ENCODE data around the gene GPR3. TPM values are rescaled to one million over a fixed set of nuclear protein-coding genes. Genes with fewer than 3 reads are reported as not detected.

The GPR3 gene
- total and polyA plus RNA-seq, 4 donors, result under 0.01 to 0.30 TPM; not detected in 2

DNA sequence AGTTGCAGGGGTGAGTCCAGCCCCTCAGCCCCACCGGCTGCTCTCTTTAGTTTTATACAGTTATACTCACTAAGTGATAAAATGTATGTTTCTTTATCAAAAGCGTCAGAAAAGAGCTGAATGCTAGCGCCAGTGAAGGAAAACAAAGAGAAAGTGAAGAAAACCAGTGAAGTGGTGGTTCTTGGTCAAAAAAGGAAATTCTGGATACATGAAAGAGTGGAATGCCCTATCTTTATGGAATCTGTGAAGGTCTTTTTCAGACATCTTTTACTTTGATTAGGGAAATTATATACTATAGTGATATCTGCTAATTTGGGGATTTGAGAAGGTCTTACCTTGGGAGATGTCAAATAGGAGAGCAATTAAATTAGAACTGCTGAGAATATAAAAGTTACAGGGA is 41.3 kb downstream of the GPR3 start:
- Histone ChIP-seq H3K9me3 (ENCODE audit: control insufficient read depth in 4 of 4, low read length in 3 of 4) (no peaks in the 10 kb centered on the region), H3K4me3 (ENCODE audit: low read depth in 1 of 3, low read length in 3 of 3) (no peak overlapping the region), H3K9ac (ENCODE audit: low read depth in 1 of 2, low read length in 2 of 2) (no peak overlapping the region), H3K27ac (ENCODE audit: low read depth in 1 of 2, low read length in 2 of 2) (no peak overlapping the region), H3K4me1 (ENCODE audit: control insufficient read depth in 4 of 4, insufficient read depth in 4 of 4, low read length in 3 of 4) (peaks cover 3 to 19% (median 8%) of the 10 kb centered on the region in 4 donors), H3K36me3 (ENCODE audit: control insufficient read depth in 4 of 4, insufficient read depth in 3 of 4, low read depth in 1 of 4, low read length in 3 of 4) (peaks cover 0 to under 1% (median 0%) of the 10 kb centered on the region in 4 donors), H3K27me3 (ENCODE audit: control insufficient read depth in 4 of 4, insufficient read depth in 4 of 4, low read length in 3 of 4) (no peaks in the 10 kb centered on the region)
- DNase-seq (ENCODE audit: low spot score), result no peak
- WGBS, result 94% methylated on average over 3 of the region's 3 CpGs
- no peak for TF ChIP-seq GABPA (IDR thresholded peaks at IDR 0.05 in 1 of 2, conservative IDR thresholded peaks at IDR 0.05 in 1 of 2)
- TF ChIP-seq, protein P1, sequence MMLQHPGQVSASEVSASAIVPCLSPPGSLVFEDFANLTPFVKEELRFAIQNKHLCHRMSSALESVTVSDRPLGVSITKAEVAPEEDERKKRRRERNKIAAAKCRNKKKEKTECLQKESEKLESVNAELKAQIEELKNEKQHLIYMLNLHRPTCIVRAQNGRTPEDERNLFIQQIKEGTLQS (IDR thresholded peaks at IDR 0.05), result no peak
- TF ChIP-seq RAD21 (IDR thresholded peaks at IDR 0.05), result no peak
- TF ChIP-seq YY1 (IDR thresholded peaks at IDR 0.05), result no peak
- TF ChIP-seq, protein P2, sequence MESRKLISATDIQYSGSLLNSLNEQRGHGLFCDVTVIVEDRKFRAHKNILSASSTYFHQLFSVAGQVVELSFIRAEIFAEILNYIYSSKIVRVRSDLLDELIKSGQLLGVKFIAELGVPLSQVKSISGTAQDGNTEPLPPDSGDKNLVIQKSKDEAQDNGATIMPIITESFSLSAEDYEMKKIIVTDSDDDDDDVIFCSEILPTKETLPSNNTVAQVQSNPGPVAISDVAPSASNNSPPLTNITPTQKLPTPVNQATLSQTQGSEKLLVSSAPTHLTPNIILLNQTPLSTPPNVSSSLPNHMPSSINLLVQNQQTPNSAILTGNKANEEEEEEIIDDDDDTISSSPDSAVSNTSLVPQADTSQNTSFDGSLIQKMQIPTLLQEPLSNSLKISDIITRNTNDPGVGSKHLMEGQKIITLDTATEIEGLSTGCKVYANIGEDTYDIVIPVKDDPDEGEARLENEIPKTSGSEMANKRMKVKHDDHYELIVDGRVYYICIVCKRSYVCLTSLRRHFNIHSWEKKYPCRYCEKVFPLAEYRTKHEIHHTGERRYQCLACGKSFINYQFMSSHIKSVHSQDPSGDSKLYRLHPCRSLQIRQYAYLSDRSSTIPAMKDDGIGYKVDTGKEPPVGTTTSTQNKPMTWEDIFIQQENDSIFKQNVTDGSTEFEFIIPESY (IDR thresholded peaks at IDR 0.05), result no peak
- TF ChIP-seq, protein P3, sequence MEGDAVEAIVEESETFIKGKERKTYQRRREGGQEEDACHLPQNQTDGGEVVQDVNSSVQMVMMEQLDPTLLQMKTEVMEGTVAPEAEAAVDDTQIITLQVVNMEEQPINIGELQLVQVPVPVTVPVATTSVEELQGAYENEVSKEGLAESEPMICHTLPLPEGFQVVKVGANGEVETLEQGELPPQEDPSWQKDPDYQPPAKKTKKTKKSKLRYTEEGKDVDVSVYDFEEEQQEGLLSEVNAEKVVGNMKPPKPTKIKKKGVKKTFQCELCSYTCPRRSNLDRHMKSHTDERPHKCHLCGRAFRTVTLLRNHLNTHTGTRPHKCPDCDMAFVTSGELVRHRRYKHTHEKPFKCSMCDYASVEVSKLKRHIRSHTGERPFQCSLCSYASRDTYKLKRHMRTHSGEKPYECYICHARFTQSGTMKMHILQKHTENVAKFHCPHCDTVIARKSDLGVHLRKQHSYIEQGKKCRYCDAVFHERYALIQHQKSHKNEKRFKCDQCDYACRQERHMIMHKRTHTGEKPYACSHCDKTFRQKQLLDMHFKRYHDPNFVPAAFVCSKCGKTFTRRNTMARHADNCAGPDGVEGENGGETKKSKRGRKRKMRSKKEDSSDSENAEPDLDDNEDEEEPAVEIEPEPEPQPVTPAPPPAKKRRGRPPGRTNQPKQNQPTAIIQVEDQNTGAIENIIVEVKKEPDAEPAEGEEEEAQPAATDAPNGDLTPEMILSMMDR (IDR thresholded peaks at IDR 0.05; ENCODE audit: low read depth, low read length, missing input control), result no peak
- no peak for TF ChIP-seq NR2F2 (IDR thresholded peaks at IDR 0.05)
- no peak for TF ChIP-seq HNF4G (IDR thresholded peaks at IDR 0.05)
- no peak for TF ChIP-seq TAF1 (conservative IDR thresholded peaks at IDR 0.05)
- TF ChIP-seq HNF4A (conservative IDR thresholded peaks at IDR 0.05), result no peak
- TF ChIP-seq RXRA (IDR thresholded peaks at IDR 0.05), result no peak
- no peak for TF ChIP-seq SP1 (IDR thresholded peaks at IDR 0.05)
- TF ChIP-seq FOXA2 (IDR thresholded peaks at IDR 0.05), result no peak
- TF ChIP-seq, protein P4, sequence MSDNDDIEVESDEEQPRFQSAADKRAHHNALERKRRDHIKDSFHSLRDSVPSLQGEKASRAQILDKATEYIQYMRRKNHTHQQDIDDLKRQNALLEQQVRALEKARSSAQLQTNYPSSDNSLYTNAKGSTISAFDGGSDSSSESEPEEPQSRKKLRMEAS (IDR thresholded peaks at IDR 0.05), result no peak
- TF ChIP-seq EGR1 (IDR thresholded peaks at IDR 0.05; ENCODE audit: low read depth in 2 of 2), result no peak
- TF ChIP-seq FOXA1 (IDR thresholded peaks at IDR 0.05), result no peak
- TF ChIP-seq, protein P5, sequence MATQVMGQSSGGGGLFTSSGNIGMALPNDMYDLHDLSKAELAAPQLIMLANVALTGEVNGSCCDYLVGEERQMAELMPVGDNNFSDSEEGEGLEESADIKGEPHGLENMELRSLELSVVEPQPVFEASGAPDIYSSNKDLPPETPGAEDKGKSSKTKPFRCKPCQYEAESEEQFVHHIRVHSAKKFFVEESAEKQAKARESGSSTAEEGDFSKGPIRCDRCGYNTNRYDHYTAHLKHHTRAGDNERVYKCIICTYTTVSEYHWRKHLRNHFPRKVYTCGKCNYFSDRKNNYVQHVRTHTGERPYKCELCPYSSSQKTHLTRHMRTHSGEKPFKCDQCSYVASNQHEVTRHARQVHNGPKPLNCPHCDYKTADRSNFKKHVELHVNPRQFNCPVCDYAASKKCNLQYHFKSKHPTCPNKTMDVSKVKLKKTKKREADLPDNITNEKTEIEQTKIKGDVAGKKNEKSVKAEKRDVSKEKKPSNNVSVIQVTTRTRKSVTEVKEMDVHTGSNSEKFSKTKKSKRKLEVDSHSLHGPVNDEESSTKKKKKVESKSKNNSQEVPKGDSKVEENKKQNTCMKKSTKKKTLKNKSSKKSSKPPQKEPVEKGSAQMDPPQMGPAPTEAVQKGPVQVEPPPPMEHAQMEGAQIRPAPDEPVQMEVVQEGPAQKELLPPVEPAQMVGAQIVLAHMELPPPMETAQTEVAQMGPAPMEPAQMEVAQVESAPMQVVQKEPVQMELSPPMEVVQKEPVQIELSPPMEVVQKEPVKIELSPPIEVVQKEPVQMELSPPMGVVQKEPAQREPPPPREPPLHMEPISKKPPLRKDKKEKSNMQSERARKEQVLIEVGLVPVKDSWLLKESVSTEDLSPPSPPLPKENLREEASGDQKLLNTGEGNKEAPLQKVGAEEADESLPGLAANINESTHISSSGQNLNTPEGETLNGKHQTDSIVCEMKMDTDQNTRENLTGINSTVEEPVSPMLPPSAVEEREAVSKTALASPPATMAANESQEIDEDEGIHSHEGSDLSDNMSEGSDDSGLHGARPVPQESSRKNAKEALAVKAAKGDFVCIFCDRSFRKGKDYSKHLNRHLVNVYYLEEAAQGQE (IDR thresholded peaks at IDR 0.05), result no peak
- TF ChIP-seq JUND (IDR thresholded peaks at IDR 0.05), result no peak
